GM12878 (cell line): Measurements from ENCODE around the gene TRMT1. TPM values are rescaled to one million over a fixed set of nuclear protein-coding genes. Genes with fewer than 3 reads are reported as not detected.

Experiments
- ATAC-seq: fragments of 200-7000 bp; cut with Tn5 transposase; 3 replicates; pipeline ENCODE4 v1.9.1; 2020; ENCODE audit warnings: mild to moderate bottlenecking, moderate library complexity
- BruUV-seq: library from RNA; stranded (reverse); fragments of 400-500 nt; replicated peaks from 2 replicates; lab custom pipeline; 2021; lab: Mats Ljungman, UMichigan
- CTCF ChIA-PET: fragments of 300-600 bp; sonication (Branson Sonifier 250); formaldehyde crosslinking; extraction: SDS; loops from one replicate; lab custom pipeline; 2021; ENCODE audit warnings: inconsistent platforms; lab: Yijun Ruan, JAX
- POLR2A ChIA-PET: fragments of 350-600 bp; formaldehyde crosslinking; extraction: SDS; loops from one replicate; lab custom pipeline; 2021; ENCODE audit warnings: inconsistent platforms; lab: Charles Lee
- RAD21 ChIA-PET: fragments of 300-600 bp; sonication (Branson Sonifier 250); formaldehyde crosslinking; loops from one replicate; lab custom pipeline; 2023; ENCODE audit warnings: antibody characterized with exemption; ENCODE audit not compliant: unreplicated experiment; lab: Charles Lee
- SMC1A ChIA-PET: fragments of 300-600 bp; sonication (Branson Sonifier 250); formaldehyde crosslinking; loops from one replicate; lab custom pipeline; 2023; ENCODE audit not compliant: unreplicated experiment, uncharacterized antibody; lab: Charles Lee
- DNase-seq: peaks from one replicate; pipeline ENCODE4 v3.0.0-alpha.2; 2011; ENCODE audit warnings: low read depth, low spot score
- FAIRE-seq: peaks from 3 replicates; lab custom pipeline; 2011; peaks lifted over from hg19 to GRCh38; lab: Jason Lieb, UNC
- H2AFZ ChIP-seq: 2 replicates; pipeline ENCODE4 v1.6.0; 2011; ENCODE audit warnings: low read depth, low read length, control low read depth; ENCODE audit not compliant: control insufficient read depth
- H3K27ac ChIP-seq: 2 replicates; pipeline ENCODE4 v1.5.1; 2011; ENCODE audit warnings: control low read depth; ENCODE audit not compliant: control insufficient read depth, insufficient read depth
- H3K27me3 ChIP-seq, 2 experiments: replicated peaks in 1 of 2; 2 replicates each; pipeline versions ENCODE4 v1.6.0 to v1.6.1; 2011; ENCODE audit warnings: low read length in 1 of 2; ENCODE audit not compliant: control insufficient read depth in 2 of 2, insufficient read depth in 2 of 2
- H3K36me3 ChIP-seq, 2 experiments: 2 replicates each; pipeline ENCODE4 v1.5.1; 2011; ENCODE audit warnings: low read length in 1 of 2; ENCODE audit not compliant: control insufficient read depth in 2 of 2, insufficient read depth in 2 of 2
- H3K4me1 ChIP-seq: 2 replicates; pipeline ENCODE4 v1.6.1; 2011; ENCODE audit warnings: mild to moderate bottlenecking, low read length, moderate library complexity, mixed read lengths; ENCODE audit not compliant: control insufficient read depth, insufficient read depth
- H3K4me2 ChIP-seq: 2 replicates; pipeline ENCODE4 v1.6.0; 2011; ENCODE audit warnings: control low read depth; ENCODE audit not compliant: control insufficient read depth, insufficient read depth
- H3K4me3 ChIP-seq: fragments of 200-600 bp; sonication (generic); 2 replicates; pipeline ENCODE4 v1.5.1; 2016
- H3K79me2 ChIP-seq: 2 replicates; pipeline ENCODE4 v1.6.0; 2011; ENCODE audit warnings: low read length; ENCODE audit not compliant: control insufficient read depth, insufficient read depth
- H3K9ac ChIP-seq: 2 replicates; pipeline ENCODE4 v1.8.0; 2011; ENCODE audit warnings: low read length, control low read depth, mixed read lengths; ENCODE audit not compliant: control insufficient read depth, insufficient read depth
- H3K9me3 ChIP-seq: replicated peaks from 3 replicates; pipeline ENCODE4 v1.5.1; 2011; ENCODE audit warnings: mild to moderate bottlenecking, low read length; ENCODE audit not compliant: control insufficient read depth, insufficient read depth
- H4K20me1 ChIP-seq: 2 replicates; pipeline ENCODE4 v1.6.0; 2011; ENCODE audit not compliant: control insufficient read depth, insufficient read depth
- CEBPB ChIP-seq, 2 experiments: fragments of 150-350 bp in 1 of 2; IDR thresholded peaks; 2 replicates each; pipeline ENCODE4 v1.6.1; 2012 to 2014; ENCODE audit warnings: low read depth in 2 of 2, low read length in 2 of 2, borderline replicate concordance in 1 of 2, inconsistent platforms in 1 of 2
- E2F8 ChIP-seq: fragments of 450-650 bp; IDR thresholded peaks from 2 replicates; pipeline ENCODE4 v1.6.1; 2018; ENCODE audit warnings: mild to moderate bottlenecking, low read depth, moderate library complexity; ENCODE audit not compliant: partially characterized antibody
- IRF3 ChIP-seq: fragments of 450-650 bp; IDR thresholded peaks from 2 replicates; pipeline ENCODE4 v1.6.1; 2014; ENCODE audit warnings: mild to moderate bottlenecking
- MXI1 ChIP-seq: fragments of 150-350 bp; IDR thresholded peaks from 2 replicates; pipeline ENCODE4 v1.6.1; 2011; ENCODE audit warnings: low read depth, mild to moderate bottlenecking, inconsistent platforms, low read length, improper control_type of control experiment
- NRF1 ChIP-seq: conservative IDR thresholded peaks from 2 replicates; pipeline ENCODE4 v1.6.1; 2011; ENCODE audit warnings: mild to moderate bottlenecking, low read depth, low read length, improper control_type of control experiment
- PAX5 ChIP-seq: IDR thresholded peaks from 2 replicates; pipeline ENCODE4 v1.6.1; 2011; ENCODE audit warnings: low read depth, low read length, borderline replicate concordance
- POLR2A ChIP-seq: IDR thresholded peaks from 2 replicates; pipeline ENCODE4 v1.6.1; 2011; ENCODE audit warnings: low read depth, mild to moderate bottlenecking, low read length
- RELA ChIP-seq: fragments of 450-650 bp; IDR thresholded peaks from 2 replicates; pipeline ENCODE4 v1.8.0; 2014; ENCODE audit warnings: borderline replicate concordance; ENCODE audit not compliant: partially characterized antibody
- STAT3 ChIP-seq: IDR thresholded peaks from 2 replicates; pipeline ENCODE4 v1.6.1; 2011; ENCODE audit warnings: low read depth, low read length, improper control_type of control experiment
- TAF1 ChIP-seq: IDR thresholded peaks from 2 replicates; pipeline ENCODE4 v1.6.1; 2011; ENCODE audit warnings: mild to moderate bottlenecking, low read depth, low read length, borderline replicate concordance
- WGBS: methylation state at CpG from one replicate; pipeline ENCODE4 v1.1.6; 2016; ENCODE audit warnings: low lambda C conversion rate; ENCODE audit not compliant: insufficient replicate concordance, insufficient coverage; ENCODE audit errors: missing lambda C conversion rate; 5-methylcytosine and 5-hydroxymethylcytosine counted together
- in situ Hi-C: fragments of 300-500 bp; cut with MboI; formaldehyde crosslinking; loops from 9 replicates; pipeline ENCODE4 v1.14.3; 2018; ENCODE audit warnings: mixed read lengths
- intact Hi-C: fragments of 100-400 bp; cut with micrococcal nuclease; formaldehyde crosslinking; loops from one replicate; pipeline ENCODE4 v1.14.2; 2022; ENCODE audit not compliant: unreplicated experiment
- polyA plus RNA-seq, 11 experiments: library from polyadenylated mRNA; depleted of rRNA in 4 of 11; unstranded in 6 of 11; stranded (reverse) in 5 of 11; fragments of >200 nt; fragmentation: Nextera tagmentation in 4 of 11; fragmentation: Illumina TruSeq in 1 of 11; extraction: Ambion mirVana in 4 of 11; extraction: Trizol in 1 of 11; gene quantifications; 1 replicate in 1 of 11; 2 replicates in 10 of 11; pipeline versions ENCODE4 v1.2.1 to v1.2.3, GENCODE V29; 2011 to 2016; ENCODE audit warnings: inconsistent platforms in 2 of 11, missing spikeins in 2 of 11, low read depth in 1 of 11
- total RNA-seq, 4 experiments: library from RNA; depleted of rRNA in 3 of 4; stranded (reverse); fragments of >200 nt in 3 of 4; fragmentation: Illumina TruSeq in 1 of 4; extraction: Trizol in 1 of 4; gene quantifications; 2 replicates each; pipeline versions ENCODE4 v1.2.1 to v1.2.3, GENCODE V29; 2013 to 2021
- TF ChIP-seq, protein P1 (sequence below): fragments of 450-650 bp; IDR thresholded peaks from 2 replicates; pipeline ENCODE4 v1.6.1; 2016; ENCODE audit warnings: mild to moderate bottlenecking, moderate library complexity, borderline replicate concordance
- TF ChIP-seq, protein P2 (sequence below): IDR thresholded peaks from 2 replicates; pipeline ENCODE4 v1.6.1; 2012; ENCODE audit warnings: low read length, inconsistent platforms

TRMT1 gene
- total and polyA plus RNA-seq, 10 of the 15 experiments (the other 5 are each of a cell fraction or from before 2014, with no cell fraction given), result 3.4 to 68.8 (median 34.8) TPM

- peaks cover 47% of the 10 kb centered on the region for H3K79me2 ChIP-seq
- H3K4me1 ChIP-seq, result peaks cover 14% of the 10 kb centered on the region
- peak overlapping the region; percentile 97 for H3K27ac ChIP-seq
- H3K4me3 ChIP-seq, result peak overlapping the region; percentile 99
- peak overlapping the region; percentile 81 for H2AFZ ChIP-seq
- H3K36me3 ChIP-seq, result no peaks in the 10 kb centered on the region; a peak in 2 of 4 replicates
- ChIA-PET CTCF (interaction anchor here (0.7 to 2.1 kb wide), 9 partner anchors 12 to 187 kb away, joined by 3 to 9 read pairs (median 4); partner anchors contain the start of gene NACC1), POLR2A (interaction anchor here (1.0 to 2.2 kb wide), 9 partner anchors 11 to 688 kb away, joined by 3 to 41 read pairs (median 5); partner anchors contain the start of genes JUNB and NACC1), RAD21 (interaction anchor here (1.0 to 2.2 kb wide), 10 partner anchors 12 to 186 kb away, joined by 3 to 21 read pairs (median 4); partner anchors contain the start of genes NACC1 and TRMT1), SMC1A (interaction anchor here (0.6 to 1.4 kb wide), 8 partner anchors 12 to 1065 kb away, joined by 3 to 5 read pairs (median 4); partner anchors contain the start of gene NACC1)
- DNase-seq (no peak), ATAC-seq (peak; percentile 48), FAIRE-seq (no peak)
- H3K4me2 ChIP-seq, result peak overlapping the region; percentile 92
- no peaks in the 10 kb centered on the region for H4K20me1 ChIP-seq
- in situ Hi-C loops, result loop anchor here (10.0 to 25.0 kb wide), 3 partner anchors 693 to 1564 kb away; partner anchors contain the start of genes ACP5 and ZNF627
- H3K27me3 ChIP-seq, result no peaks in the 10 kb centered on the region
- intact Hi-C loops, result loop anchor here (2.0 to 10.0 kb wide), 4 partner anchors 33 to 853 kb away; partner anchors contain the start of genes LYL1, NACC1 and RFX1
- under 1% methylated on average over 52 of the region's 71 CpGs for WGBS
- H3K9ac ChIP-seq, result peak overlapping the region; percentile 97
- no peaks in the 10 kb centered on the region for H3K9me3 ChIP-seq
- no TSS peak for BruUV-seq
- no peak for TF ChIP-seq NRF1
- TF ChIP-seq, protein P1, sequence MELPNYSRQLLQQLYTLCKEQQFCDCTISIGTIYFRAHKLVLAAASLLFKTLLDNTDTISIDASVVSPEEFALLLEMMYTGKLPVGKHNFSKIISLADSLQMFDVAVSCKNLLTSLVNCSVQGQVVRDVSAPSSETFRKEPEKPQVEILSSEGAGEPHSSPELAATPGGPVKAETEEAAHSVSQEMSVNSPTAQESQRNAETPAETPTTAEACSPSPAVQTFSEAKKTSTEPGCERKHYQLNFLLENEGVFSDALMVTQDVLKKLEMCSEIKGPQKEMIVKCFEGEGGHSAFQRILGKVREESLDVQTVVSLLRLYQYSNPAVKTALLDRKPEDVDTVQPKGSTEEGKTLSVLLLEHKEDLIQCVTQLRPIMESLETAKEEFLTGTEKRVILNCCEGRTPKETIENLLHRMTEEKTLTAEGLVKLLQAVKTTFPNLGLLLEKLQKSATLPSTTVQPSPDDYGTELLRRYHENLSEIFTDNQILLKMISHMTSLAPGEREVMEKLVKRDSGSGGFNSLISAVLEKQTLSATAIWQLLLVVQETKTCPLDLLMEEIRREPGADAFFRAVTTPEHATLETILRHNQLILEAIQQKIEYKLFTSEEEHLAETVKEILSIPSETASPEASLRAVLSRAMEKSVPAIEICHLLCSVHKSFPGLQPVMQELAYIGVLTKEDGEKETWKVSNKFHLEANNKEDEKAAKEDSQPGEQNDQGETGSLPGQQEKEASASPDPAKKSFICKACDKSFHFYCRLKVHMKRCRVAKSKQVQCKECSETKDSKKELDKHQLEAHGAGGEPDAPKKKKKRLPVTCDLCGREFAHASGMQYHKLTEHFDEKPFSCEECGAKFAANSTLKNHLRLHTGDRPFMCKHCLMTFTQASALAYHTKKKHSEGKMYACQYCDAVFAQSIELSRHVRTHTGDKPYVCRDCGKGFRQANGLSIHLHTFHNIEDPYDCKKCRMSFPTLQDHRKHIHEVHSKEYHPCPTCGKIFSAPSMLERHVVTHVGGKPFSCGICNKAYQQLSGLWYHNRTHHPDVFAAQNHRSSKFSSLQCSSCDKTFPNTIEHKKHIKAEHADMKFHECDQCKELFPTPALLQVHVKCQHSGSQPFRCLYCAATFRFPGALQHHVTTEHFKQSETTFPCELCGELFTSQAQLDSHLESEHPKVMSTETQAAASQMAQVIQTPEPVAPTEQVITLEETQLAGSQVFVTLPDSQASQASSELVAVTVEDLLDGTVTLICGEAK, result peak; percentile 55; the same call in 1 of the 2 replicates
- TF ChIP-seq RELA, result peak; percentile 69
- no peak for TF ChIP-seq CEBPB (IDR thresholded peaks at IDR 0.05; ENCODE audit: borderline replicate concordance in 1 of 2, low read depth in 2 of 2, low read length in 2 of 2)
- TF ChIP-seq, protein P2, sequence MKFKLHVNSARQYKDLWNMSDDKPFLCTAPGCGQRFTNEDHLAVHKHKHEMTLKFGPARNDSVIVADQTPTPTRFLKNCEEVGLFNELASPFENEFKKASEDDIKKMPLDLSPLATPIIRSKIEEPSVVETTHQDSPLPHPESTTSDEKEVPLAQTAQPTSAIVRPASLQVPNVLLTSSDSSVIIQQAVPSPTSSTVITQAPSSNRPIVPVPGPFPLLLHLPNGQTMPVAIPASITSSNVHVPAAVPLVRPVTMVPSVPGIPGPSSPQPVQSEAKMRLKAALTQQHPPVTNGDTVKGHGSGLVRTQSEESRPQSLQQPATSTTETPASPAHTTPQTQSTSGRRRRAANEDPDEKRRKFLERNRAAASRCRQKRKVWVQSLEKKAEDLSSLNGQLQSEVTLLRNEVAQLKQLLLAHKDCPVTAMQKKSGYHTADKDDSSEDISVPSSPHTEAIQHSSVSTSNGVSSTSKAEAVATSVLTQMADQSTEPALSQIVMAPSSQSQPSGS, result no peak
- TF ChIP-seq POLR2A, result peak; percentile 59
- TF ChIP-seq IRF3, result no peak
- peak; percentile 92 for TF ChIP-seq MXI1
- peak; percentile 13; the same call in 1 of the 2 replicates for TF ChIP-seq TAF1
- peak; percentile 96 for TF ChIP-seq E2F8
- peak; percentile 36; the same call in 1 of the 2 replicates for TF ChIP-seq PAX5
- TF ChIP-seq STAT3, result no peak
These were observed 35.2 kb upstream of the TRMT1 start for GRCh38 chr19:13151605-13152355.
